Mesenchymal stem cell (in vitro differentiated cells and primary cell): ENCODE measurements around the gene PSMG3. TPM values are rescaled to one million over a fixed set of nuclear protein-coding genes. Genes with fewer than 3 reads are reported as not detected.

ENCODE experiments used
- DNase-seq: peaks from one replicate; pipeline ENCODE4 v3.0.0-alpha.2; 2013
- H2AFZ ChIP-seq: one replicate; pipeline ENCODE4 v1.6.1; 2013; ENCODE audit warnings: low read depth, mild to moderate bottlenecking, control low read depth, inconsistent platforms, low read length, moderate library complexity
- H2AK5ac ChIP-seq: 2 replicates; pipeline ENCODE4 v1.6.1; 2013; ENCODE audit warnings: low read length, moderate library complexity, mild to moderate bottlenecking, inconsistent platforms; ENCODE audit not compliant: severe bottlenecking
- H2BK120ac ChIP-seq: one replicate; pipeline ENCODE4 v1.6.1; 2013; ENCODE audit warnings: low read depth, mild to moderate bottlenecking, inconsistent platforms, low read length, moderate library complexity
- H2BK12ac ChIP-seq, 2 experiments: one replicate each; pipeline ENCODE4 v1.6.1; 2013; ENCODE audit warnings: inconsistent platforms in 2 of 2, low read length in 2 of 2, mild to moderate bottlenecking in 2 of 2, moderate library complexity in 2 of 2, control low read depth in 1 of 2
- H2BK15ac ChIP-seq: one replicate; pipeline ENCODE4 v1.6.1; 2013; ENCODE audit warnings: mild to moderate bottlenecking, low read depth, inconsistent platforms; ENCODE audit not compliant: poor library complexity, severe bottlenecking
- H2BK5ac ChIP-seq: 2 replicates; pipeline ENCODE4 v1.6.1; 2013; ENCODE audit warnings: low read depth, mild to moderate bottlenecking, low read length, control low read depth, inconsistent platforms; ENCODE audit not compliant: poor library complexity, severe bottlenecking
- H3K14ac ChIP-seq, 2 experiments: one replicate each; pipeline ENCODE4 v1.6.1; 2013; ENCODE audit warnings: inconsistent platforms in 2 of 2, low read length in 2 of 2, control low read depth in 1 of 2, mild to moderate bottlenecking in 1 of 2, moderate library complexity in 1 of 2
- H3K18ac ChIP-seq, 2 experiments: one replicate each; pipeline ENCODE4 v1.6.1; 2013; ENCODE audit warnings: inconsistent platforms in 2 of 2, low read length in 2 of 2, control low read depth in 1 of 2, low read depth in 1 of 2, mild to moderate bottlenecking in 1 of 2
- H3K23ac ChIP-seq, 2 experiments: one replicate each; pipeline ENCODE4 v1.6.1; 2013; ENCODE audit warnings: inconsistent platforms in 2 of 2, low read length in 2 of 2, mild to moderate bottlenecking in 2 of 2, moderate library complexity in 2 of 2, control low read depth in 1 of 2
- H3K27ac ChIP-seq: 2 replicates; pipeline ENCODE4 v1.5.1; 2013; ENCODE audit warnings: mild to moderate bottlenecking, moderate library complexity, low read length, control low read depth, inconsistent platforms; ENCODE audit not compliant: poor library complexity, severe bottlenecking
- H3K27me3 ChIP-seq, 2 experiments: 2 replicates each; pipeline versions ENCODE4 v1.6.1 to v1.7.0; 2013; ENCODE audit warnings: low read length in 2 of 2, mild to moderate bottlenecking in 2 of 2, moderate library complexity in 2 of 2, control low read depth in 1 of 2, inconsistent platforms in 1 of 2; ENCODE audit not compliant: control insufficient read depth in 1 of 2, insufficient read depth in 1 of 2
- H3K36me3 ChIP-seq, 2 experiments: 2 replicates each; pipeline versions ENCODE4 v1.6.1 to v1.7.0; 2013; ENCODE audit warnings: low read length in 2 of 2, control low read depth in 1 of 2, inconsistent platforms in 1 of 2, low read depth in 1 of 2, mild to moderate bottlenecking in 1 of 2; ENCODE audit not compliant: insufficient read depth in 2 of 2, control insufficient read depth in 1 of 2
- H3K4ac ChIP-seq, 2 experiments: one replicate each; pipeline ENCODE4 v1.6.1; 2013; ENCODE audit warnings: inconsistent platforms in 2 of 2, low read length in 2 of 2, mild to moderate bottlenecking in 2 of 2, moderate library complexity in 2 of 2, control low read depth in 1 of 2, low read depth in 1 of 2
- H3K4me1 ChIP-seq: 2 replicates; pipeline ENCODE4 v1.6.1; 2013; ENCODE audit warnings: low read depth, low read length, control low read depth; ENCODE audit not compliant: control insufficient read depth, insufficient read depth
- H3K4me2 ChIP-seq: 2 replicates; pipeline ENCODE4 v1.6.1; 2013; ENCODE audit warnings: low read length, mild to moderate bottlenecking, inconsistent platforms; ENCODE audit not compliant: poor library complexity, severe bottlenecking
- H3K4me3 ChIP-seq, 2 experiments: 2 replicates each; pipeline versions ENCODE4 v1.5.1 to v1.7.0; 2013; ENCODE audit warnings: low read length in 2 of 2, mild to moderate bottlenecking in 2 of 2, control low read depth in 1 of 2, low read depth in 1 of 2; ENCODE audit not compliant: insufficient read depth in 1 of 2
- H3K79me1 ChIP-seq: replicated peaks from 2 replicates; pipeline ENCODE4 v1.6.1; 2013; ENCODE audit warnings: mild to moderate bottlenecking, control low read depth, low read length, inconsistent platforms; ENCODE audit not compliant: poor library complexity, severe bottlenecking
- H3K9ac ChIP-seq: 2 replicates; pipeline ENCODE4 v1.7.0; 2013; ENCODE audit warnings: mild to moderate bottlenecking, low read length, moderate library complexity
- H3K9me3 ChIP-seq: 2 replicates; pipeline ENCODE4 v1.7.0; 2013; ENCODE audit warnings: mild to moderate bottlenecking, low read length; ENCODE audit not compliant: control insufficient read depth
- H4K8ac ChIP-seq: one replicate; pipeline ENCODE4 v1.6.1; 2013; ENCODE audit warnings: inconsistent platforms, mild to moderate bottlenecking, low read length, moderate library complexity
- H4K91ac ChIP-seq: one replicate; pipeline ENCODE4 v1.6.1; 2013; ENCODE audit warnings: mild to moderate bottlenecking, low read length, inconsistent platforms
- WGBS: methylation state at CpG from one replicate; pipeline ENCODE4 v1.1.7; 2013; ENCODE audit warnings: mixed read lengths; 5-methylcytosine and 5-hydroxymethylcytosine counted together
- polyA plus RNA-seq, 2 experiments: library from polyadenylated mRNA; stranded (reverse); fragments of 200-250 nt; gene quantifications; one replicate each; pipeline ENCODE4 v1.2.3, GENCODE V29; 2013

Gene PSMG3, protein sequence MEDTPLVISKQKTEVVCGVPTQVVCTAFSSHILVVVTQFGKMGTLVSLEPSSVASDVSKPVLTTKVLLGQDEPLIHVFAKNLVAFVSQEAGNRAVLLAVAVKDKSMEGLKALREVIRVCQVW
- polyA plus RNA-seq (2013, experiment 1 of 2): 7.3 TPM
- polyA plus RNA-seq (2013, experiment 2 of 2): 8.7 TPM

DNA sequence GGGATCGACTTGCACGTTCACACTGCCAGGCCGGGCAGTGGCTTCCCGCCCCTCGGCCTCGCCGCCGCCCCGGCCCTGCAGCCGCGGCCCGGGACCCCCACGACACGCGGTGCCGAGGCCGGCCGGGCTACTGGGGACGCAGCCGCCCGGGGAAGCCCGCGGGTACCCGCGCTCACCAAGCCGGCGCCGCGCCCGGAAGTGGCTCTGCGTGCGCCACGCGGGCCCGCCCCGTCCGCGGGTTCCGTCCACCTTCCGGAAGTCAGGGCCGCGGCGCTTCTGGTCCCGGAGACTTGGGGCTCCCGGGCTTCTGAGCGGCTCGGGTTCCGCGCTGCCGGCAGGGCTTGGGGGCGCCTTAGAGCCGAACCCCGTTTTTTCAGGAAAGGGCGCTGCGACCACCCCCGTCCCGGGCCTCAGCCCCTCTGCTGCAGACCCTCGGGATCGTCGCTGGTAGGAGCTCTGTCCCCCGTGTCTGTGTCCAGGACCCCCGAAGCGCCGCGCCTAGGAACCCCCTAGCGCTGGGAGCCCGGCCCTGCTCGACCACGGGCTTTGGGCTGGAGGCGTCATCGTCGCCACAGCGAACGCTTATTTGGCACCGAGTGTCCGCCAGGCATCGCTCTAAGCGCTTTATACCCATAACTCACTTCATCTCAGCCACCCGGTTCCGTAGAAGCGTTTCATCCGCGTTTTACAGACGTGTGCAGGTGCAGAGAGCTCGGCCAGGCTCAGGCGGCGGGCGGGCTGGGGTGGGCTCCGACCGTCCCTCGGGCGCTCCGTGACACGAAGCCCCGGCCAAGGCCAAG is at the start of gene PSMG3:
Gene PSMG3, minus strand, starts transcription at position 200 of the 800 bp plus-strand sequence. CDS start 693 bp downstream, outside the sequence.
- no peak within 1 kb of the TSS for H3K14ac ChIP-seq
- H3K9ac ChIP-seq: peak within 1 kb of the TSS; percentile 100
- peaks cover 5 to 22% of the 10 kb centered on the region in 2 experiments for H3K36me3 ChIP-seq
- H4K8ac ChIP-seq: peak within 1 kb of the TSS; percentile 86
- H3K79me1 ChIP-seq: peaks cover 5% of the 10 kb centered on the region
- H3K4me1 ChIP-seq: peaks cover 27% of the 10 kb centered on the region
- H2BK12ac ChIP-seq: peak within 1 kb of the TSS; percentile 9 to 39
- H2BK15ac ChIP-seq: peak within 1 kb of the TSS; percentile 78
- peak within 1 kb of the TSS; percentile 33 for H2BK5ac ChIP-seq
- H3K9me3 ChIP-seq: no peaks in the 10 kb centered on the region
- H3K23ac ChIP-seq: no peak within 1 kb of the TSS
- no peaks in the 10 kb centered on the region for H3K27me3 ChIP-seq
- H2BK120ac ChIP-seq: no peak within 1 kb of the TSS
- H2AFZ ChIP-seq: no peak within 1 kb of the TSS
- no peak within 1 kb of the TSS for H2AK5ac ChIP-seq
- peak; percentile 85 for DNase-seq
- H3K27ac ChIP-seq: peak within 1 kb of the TSS; percentile 74
- peak within 1 kb of the TSS; percentile 39 to 82 for H3K4ac ChIP-seq
- H3K4me3 ChIP-seq: peak within 1 kb of the TSS; percentile 73 to 97
- peak within 1 kb of the TSS; percentile 52 to 90 for H3K18ac ChIP-seq
- 60% methylated on average over 82 of the region's 95 CpGs for WGBS
- peak within 1 kb of the TSS; percentile 76 for H4K91ac ChIP-seq
- H3K4me2 ChIP-seq: peak within 1 kb of the TSS; percentile 67

DNA sequence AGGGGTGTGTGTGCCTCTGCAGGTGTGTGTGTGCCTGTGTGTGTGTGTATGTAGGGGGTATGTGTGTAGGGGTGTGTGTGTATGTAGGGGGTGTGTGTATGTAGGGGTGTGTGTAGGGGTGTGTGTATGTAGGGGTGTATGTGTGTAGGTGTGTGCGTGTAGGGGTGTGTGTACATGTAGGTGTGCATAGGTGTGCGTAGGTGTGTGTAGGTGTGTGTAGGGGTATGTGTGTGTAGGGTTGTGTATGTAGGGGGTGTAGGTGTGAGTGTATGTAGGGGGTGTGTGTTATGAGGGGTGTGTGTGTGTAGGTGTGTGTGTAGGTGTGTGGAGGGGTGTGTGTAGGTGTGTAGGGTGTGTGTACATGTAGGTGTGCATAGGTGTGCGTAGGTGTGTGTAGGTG is 48.6 kb upstream of the PSMG3 start:
- Histone ChIP-seq H3K14ac (no peak overlapping the region), H4K91ac (no peak overlapping the region), H3K27ac (no peak overlapping the region), H3K27me3 (peaks cover 4 to 60% of the 10 kb centered on the region in 2 experiments), H3K23ac (no peak overlapping the region), H4K8ac (no peak overlapping the region), H2BK5ac (no peak overlapping the region), H3K79me1 (no peaks in the 10 kb centered on the region), H2BK15ac (no peak overlapping the region), H2AK5ac (no peak overlapping the region), H3K9me3 (no peaks in the 10 kb centered on the region), H3K9ac (no peak overlapping the region), H3K4ac (no peak overlapping the region), H3K4me3 (no peak overlapping the region), H3K4me2 (no peak overlapping the region), H2BK120ac (no peak overlapping the region), H3K18ac (no peak overlapping the region), H3K36me3 (no peaks in the 10 kb centered on the region), H2BK12ac (no peak overlapping the region), H2AFZ (no peak overlapping the region), H3K4me1 (no peaks in the 10 kb centered on the region)
- 66% methylated on average over 3 of the region's 3 CpGs for WGBS
- DNase-seq: no peak

- no peak overlapping the region for H3K23ac ChIP-seq
- no peaks in the 10 kb centered on the region for H3K9me3 ChIP-seq
- no peak overlapping the region for H3K4me2 ChIP-seq
- no peak overlapping the region for H4K8ac ChIP-seq
- H3K36me3 ChIP-seq: no peaks in the 10 kb centered on the region
- H4K91ac ChIP-seq: no peak overlapping the region
- H3K9ac ChIP-seq: no peak overlapping the region
- H2BK5ac ChIP-seq: no peak overlapping the region
- no peak overlapping the region for H3K4me3 ChIP-seq
- no peaks in the 10 kb centered on the region for H3K79me1 ChIP-seq
- peaks cover 4 to 60% of the 10 kb centered on the region in 2 experiments for H3K27me3 ChIP-seq
- peak overlapping the region; percentile 65 for H2BK15ac ChIP-seq
- H2BK120ac ChIP-seq: no peak overlapping the region
- H3K18ac ChIP-seq: no peak overlapping the region
- 93% methylated on average over 8 of the region's 8 CpGs for WGBS
- no peaks in the 10 kb centered on the region for H3K4me1 ChIP-seq
- H2AK5ac ChIP-seq: no peak overlapping the region
- H3K14ac ChIP-seq: no peak overlapping the region
- H3K27ac ChIP-seq: no peak overlapping the region
- DNase-seq: no peak
- no peak overlapping the region for H2AFZ ChIP-seq
- no peak overlapping the region for H2BK12ac ChIP-seq
- no peak overlapping the region for H3K4ac ChIP-seq
Observed at GRCh38 chr7:1617957-1618356, 48.1 kb upstream of the PSMG3 start.

DNA sequence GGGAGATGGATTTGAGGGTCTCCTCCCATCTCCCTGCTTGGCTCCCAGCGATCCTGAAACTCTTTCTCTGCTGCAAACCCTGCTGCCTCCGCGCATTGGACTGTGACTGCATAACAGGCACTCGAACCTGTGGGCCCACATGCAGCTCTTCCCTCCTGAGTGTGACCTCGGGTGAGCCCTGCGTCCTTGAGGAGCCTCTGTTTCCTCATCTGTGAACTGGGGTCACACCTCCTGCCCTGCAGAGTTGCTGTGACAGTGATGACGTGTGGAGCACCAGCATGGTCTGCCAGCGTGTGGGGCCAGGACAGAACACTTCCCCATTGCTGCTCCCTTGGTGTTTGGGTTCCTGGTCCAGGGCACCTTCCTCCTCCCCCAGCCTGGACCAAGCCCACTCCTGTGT is 46.9 kb upstream of the PSMG3 start:
- no peaks in the 10 kb centered on the region for H3K79me1 ChIP-seq
- H3K9me3 ChIP-seq: no peaks in the 10 kb centered on the region
- peaks cover 2% of the 10 kb centered on the region for H3K4me1 ChIP-seq
- H2BK12ac ChIP-seq: no peak overlapping the region
- no peak overlapping the region for H2AK5ac ChIP-seq
- no peak overlapping the region for H3K9ac ChIP-seq
- H2BK5ac ChIP-seq: no peak overlapping the region
- no peak overlapping the region for H2BK120ac ChIP-seq
- no peak overlapping the region for H2BK15ac ChIP-seq
- H4K8ac ChIP-seq: no peak overlapping the region
- no peak for DNase-seq
- H3K27me3 ChIP-seq: peaks cover 4 to 52% of the 10 kb centered on the region in 2 experiments
- H3K4me3 ChIP-seq: no peak overlapping the region
- H3K14ac ChIP-seq: no peak overlapping the region
- H3K18ac ChIP-seq: no peak overlapping the region
- H3K23ac ChIP-seq: no peak overlapping the region
- no peak overlapping the region for H4K91ac ChIP-seq
- no peak overlapping the region for H2AFZ ChIP-seq
- H3K36me3 ChIP-seq: no peaks in the 10 kb centered on the region
- no peak overlapping the region for H3K27ac ChIP-seq
- H3K4ac ChIP-seq: no peak overlapping the region
- H3K4me2 ChIP-seq: no peak overlapping the region
- WGBS: 91% methylated on average over 8 of the region's 8 CpGs
